ENCODE data around the gene CDYL.

Gene CDYL

GRCh38 chr6:4957521-4958231 is 181.5 kb downstream of the CDYL start:
- H3K4me2 ChIP-seq = no peak overlapping the region
- H3K4me1 ChIP-seq (ENCODE audit: low read depth, poor library complexity, severe bottlenecking) = no peaks in the 10 kb centered on the region
- no peaks in the 10 kb centered on the region for H3K27me3 ChIP-seq (ENCODE audit: insufficient read depth, low read depth)
- TF ChIP-seq, protein P1, sequence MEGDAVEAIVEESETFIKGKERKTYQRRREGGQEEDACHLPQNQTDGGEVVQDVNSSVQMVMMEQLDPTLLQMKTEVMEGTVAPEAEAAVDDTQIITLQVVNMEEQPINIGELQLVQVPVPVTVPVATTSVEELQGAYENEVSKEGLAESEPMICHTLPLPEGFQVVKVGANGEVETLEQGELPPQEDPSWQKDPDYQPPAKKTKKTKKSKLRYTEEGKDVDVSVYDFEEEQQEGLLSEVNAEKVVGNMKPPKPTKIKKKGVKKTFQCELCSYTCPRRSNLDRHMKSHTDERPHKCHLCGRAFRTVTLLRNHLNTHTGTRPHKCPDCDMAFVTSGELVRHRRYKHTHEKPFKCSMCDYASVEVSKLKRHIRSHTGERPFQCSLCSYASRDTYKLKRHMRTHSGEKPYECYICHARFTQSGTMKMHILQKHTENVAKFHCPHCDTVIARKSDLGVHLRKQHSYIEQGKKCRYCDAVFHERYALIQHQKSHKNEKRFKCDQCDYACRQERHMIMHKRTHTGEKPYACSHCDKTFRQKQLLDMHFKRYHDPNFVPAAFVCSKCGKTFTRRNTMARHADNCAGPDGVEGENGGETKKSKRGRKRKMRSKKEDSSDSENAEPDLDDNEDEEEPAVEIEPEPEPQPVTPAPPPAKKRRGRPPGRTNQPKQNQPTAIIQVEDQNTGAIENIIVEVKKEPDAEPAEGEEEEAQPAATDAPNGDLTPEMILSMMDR (conservative IDR thresholded peaks at IDR 0.05; ENCODE audit: low read depth, low read length) = no peak
- H3K79me2 ChIP-seq (ENCODE audit: insufficient read depth, low read depth) = no peaks in the 10 kb centered on the region
- H3K27ac ChIP-seq = no peak overlapping the region
- H3K9ac ChIP-seq = no peak overlapping the region
- no peaks in the 10 kb centered on the region for H4K20me1 ChIP-seq (ENCODE audit: insufficient read depth)
- no peak overlapping the region for H3K4me3 ChIP-seq (IDR thresholded peaks at IDR 0.05; ENCODE audit: insufficient read depth, low read depth, low read length)
- no peaks in the 10 kb centered on the region for H3K36me3 ChIP-seq (ENCODE audit: insufficient read depth)
- H2AFZ ChIP-seq (ENCODE audit: low read depth) = no peak overlapping the region

GRCh38 chr6:4958624-4959023 is 182.4 kb downstream of the CDYL start:
- Histone ChIP-seq H3K4me3 (IDR thresholded peaks at IDR 0.05; ENCODE audit: insufficient read depth, low read depth, low read length) (no peak overlapping the region), H3K27ac (no peak overlapping the region), H3K27me3 (ENCODE audit: insufficient read depth, low read depth) (no peaks in the 10 kb centered on the region), H2AFZ (ENCODE audit: low read depth) (no peak overlapping the region), H3K36me3 (ENCODE audit: insufficient read depth) (no peaks in the 10 kb centered on the region), H3K4me1 (ENCODE audit: low read depth, poor library complexity, severe bottlenecking) (no peaks in the 10 kb centered on the region), H3K9ac (no peak overlapping the region), H4K20me1 (ENCODE audit: insufficient read depth) (no peaks in the 10 kb centered on the region), H3K79me2 (ENCODE audit: insufficient read depth, low read depth) (no peaks in the 10 kb centered on the region), H3K4me2 (no peak overlapping the region)
- TF ChIP-seq, protein P1 (conservative IDR thresholded peaks at IDR 0.05; ENCODE audit: low read depth, low read length) = no peak

GRCh38 chr6:4961322-4962168 is 185.3 kb downstream of the CDYL start:
- Histone ChIP-seq H3K36me3 (ENCODE audit: insufficient read depth) (no peaks in the 10 kb centered on the region), H3K27ac (no peak overlapping the region), H3K4me1 (ENCODE audit: low read depth, poor library complexity, severe bottlenecking) (no peaks in the 10 kb centered on the region), H3K27me3 (ENCODE audit: insufficient read depth, low read depth) (no peaks in the 10 kb centered on the region), H2AFZ (ENCODE audit: low read depth) (no peak overlapping the region), H3K4me3 (IDR thresholded peaks at IDR 0.05; ENCODE audit: insufficient read depth, low read depth, low read length) (no peak overlapping the region), H3K4me2 (no peak overlapping the region), H4K20me1 (ENCODE audit: insufficient read depth) (no peaks in the 10 kb centered on the region), H3K9ac (no peak overlapping the region), H3K79me2 (ENCODE audit: insufficient read depth, low read depth) (no peaks in the 10 kb centered on the region)
- TF ChIP-seq, protein P1 (conservative IDR thresholded peaks at IDR 0.05; ENCODE audit: low read depth, low read length) = no peak

- Histone ChIP-seq H2AFZ (ENCODE audit: low read depth) (no peak overlapping the region), H3K9ac (no peak overlapping the region), H3K79me2 (ENCODE audit: insufficient read depth, low read depth) (no peaks in the 10 kb centered on the region)
Observed at GRCh38 chr6:4962905-4963304, 186.7 kb downstream of the CDYL start.

More at GRCh38 chr6:4962905-4963304, 186.7 kb downstream of the CDYL start:
- TF ChIP-seq, protein P1 (conservative IDR thresholded peaks at IDR 0.05; ENCODE audit: low read depth, low read length) = no peak
- no peak overlapping the region for H3K27ac ChIP-seq
- H3K36me3 ChIP-seq (ENCODE audit: insufficient read depth) = no peaks in the 10 kb centered on the region
- no peak overlapping the region for H3K4me2 ChIP-seq
- H3K4me3 ChIP-seq (IDR thresholded peaks at IDR 0.05; ENCODE audit: insufficient read depth, low read depth, low read length) = no peak overlapping the region
- no peaks in the 10 kb centered on the region for H3K4me1 ChIP-seq (ENCODE audit: low read depth, poor library complexity, severe bottlenecking)
- H4K20me1 ChIP-seq (ENCODE audit: insufficient read depth) = no peaks in the 10 kb centered on the region
- no peaks in the 10 kb centered on the region for H3K27me3 ChIP-seq (ENCODE audit: insufficient read depth, low read depth)
